Hepatocyte (in vitro differentiated cells): Measurements from ENCODE around the gene PTGS1. TPM values are rescaled to one million over a fixed set of nuclear protein-coding genes. Genes with fewer than 3 reads are reported as not detected.

Experiments
- DNase-seq: peaks from one replicate; pipeline ENCODE4 v3.0.0-alpha.2; 2016; ENCODE audit warnings: low spot score
- H2AFZ ChIP-seq: fragments of 200-600 bp; sonication (generic); 2 replicates; pipeline ENCODE4 v1.6.0; 2016; ENCODE audit warnings: antibody characterized with exemption, mild to moderate bottlenecking
- H3K27ac ChIP-seq: fragments of 200-600 bp; sonication (generic); 2 replicates; pipeline ENCODE4 v1.5.1; 2016; ENCODE audit warnings: mild to moderate bottlenecking
- H3K27me3 ChIP-seq: fragments of 200-600 bp; sonication (generic); 2 replicates; pipeline ENCODE4 v1.6.1; 2016
- H3K36me3 ChIP-seq: fragments of 200-600 bp; sonication (generic); replicated peaks from 2 replicates; pipeline ENCODE4 v1.5.1; 2016; ENCODE audit warnings: low read depth; ENCODE audit not compliant: insufficient read depth
- H3K4me1 ChIP-seq: fragments of 200-600 bp; sonication (generic); 2 replicates; pipeline ENCODE4 v1.5.1; 2016; ENCODE audit warnings: mild to moderate bottlenecking, moderate library complexity; ENCODE audit not compliant: insufficient read depth
- H3K4me2 ChIP-seq: fragments of 200-600 bp; sonication (generic); 2 replicates; pipeline ENCODE4 v1.6.0; 2016
- H3K4me3 ChIP-seq: fragments of 200-600 bp; sonication (generic); 2 replicates; pipeline ENCODE4 v1.5.1; 2016; ENCODE audit warnings: mild to moderate bottlenecking
- H3K79me2 ChIP-seq: fragments of 200-600 bp; sonication (generic); 2 replicates; pipeline ENCODE4 v1.6.0; 2017; ENCODE audit warnings: mild to moderate bottlenecking
- H3K9me2 ChIP-seq: fragments of 200-600 bp; sonication (generic); replicated peaks from 2 replicates; pipeline ENCODE4 v1.6.0; 2017; ENCODE audit warnings: mild to moderate bottlenecking; ENCODE audit not compliant: insufficient read depth
- H3K9me3 ChIP-seq: fragments of 200-600 bp; sonication (generic); 2 replicates; pipeline ENCODE4 v1.5.1; 2016; ENCODE audit warnings: low read depth, mild to moderate bottlenecking
- H4K20me1 ChIP-seq: fragments of 200-600 bp; sonication (generic); 2 replicates; pipeline ENCODE4 v1.6.0; 2016; ENCODE audit warnings: mild to moderate bottlenecking; ENCODE audit not compliant: insufficient read depth, poor library complexity, severe bottlenecking
- CTCF ChIP-seq: fragments of 200-600 bp; sonication (generic); IDR thresholded peaks from 2 replicates; pipeline ENCODE4 v1.5.1; 2016; ENCODE audit warnings: antibody characterized with exemption, mild to moderate bottlenecking; ENCODE audit not compliant: poor library complexity
- EZH2 ChIP-seq: fragments of 200-600 bp; sonication (generic); IDR thresholded peaks from 2 replicates; pipeline ENCODE4 v1.6.1; 2016; ENCODE audit warnings: antibody characterized with exemption, mild to moderate bottlenecking, borderline replicate concordance
- EZH2phosphoT487 ChIP-seq: fragments of 200-600 bp; sonication (generic); IDR thresholded peaks from one replicate; pipeline ENCODE4 v1.6.1; 2018; ENCODE audit warnings: antibody characterized with exemption, mild to moderate bottlenecking, low read depth, moderate library complexity; ENCODE audit not compliant: unreplicated experiment, severe bottlenecking
- WGBS: methylation state at CpG from one replicate; pipeline ENCODE4 v1.1.6; 2016; ENCODE audit warnings: low lambda C conversion rate; ENCODE audit errors: missing lambda C conversion rate; 5-methylcytosine and 5-hydroxymethylcytosine counted together
- polyA plus RNA-seq: library from polyadenylated mRNA; unstranded; fragments of >200 nt; fragmentation: Nextera tagmentation; extraction: Ambion mirVana; gene quantifications from 2 replicates; pipeline ENCODE4 v1.2.1, GENCODE V29; 2016
- total RNA-seq: library from RNA; depleted of rRNA; stranded (reverse); fragments of >200 nt; gene quantifications from 2 replicates; pipeline ENCODE4 v1.2.3, GENCODE V29; 2014

The PTGS1 gene
- total and polyA plus RNA-seq, 2 experiments from 2014 or later: 4.2 to 7.3 TPM

DNA sequence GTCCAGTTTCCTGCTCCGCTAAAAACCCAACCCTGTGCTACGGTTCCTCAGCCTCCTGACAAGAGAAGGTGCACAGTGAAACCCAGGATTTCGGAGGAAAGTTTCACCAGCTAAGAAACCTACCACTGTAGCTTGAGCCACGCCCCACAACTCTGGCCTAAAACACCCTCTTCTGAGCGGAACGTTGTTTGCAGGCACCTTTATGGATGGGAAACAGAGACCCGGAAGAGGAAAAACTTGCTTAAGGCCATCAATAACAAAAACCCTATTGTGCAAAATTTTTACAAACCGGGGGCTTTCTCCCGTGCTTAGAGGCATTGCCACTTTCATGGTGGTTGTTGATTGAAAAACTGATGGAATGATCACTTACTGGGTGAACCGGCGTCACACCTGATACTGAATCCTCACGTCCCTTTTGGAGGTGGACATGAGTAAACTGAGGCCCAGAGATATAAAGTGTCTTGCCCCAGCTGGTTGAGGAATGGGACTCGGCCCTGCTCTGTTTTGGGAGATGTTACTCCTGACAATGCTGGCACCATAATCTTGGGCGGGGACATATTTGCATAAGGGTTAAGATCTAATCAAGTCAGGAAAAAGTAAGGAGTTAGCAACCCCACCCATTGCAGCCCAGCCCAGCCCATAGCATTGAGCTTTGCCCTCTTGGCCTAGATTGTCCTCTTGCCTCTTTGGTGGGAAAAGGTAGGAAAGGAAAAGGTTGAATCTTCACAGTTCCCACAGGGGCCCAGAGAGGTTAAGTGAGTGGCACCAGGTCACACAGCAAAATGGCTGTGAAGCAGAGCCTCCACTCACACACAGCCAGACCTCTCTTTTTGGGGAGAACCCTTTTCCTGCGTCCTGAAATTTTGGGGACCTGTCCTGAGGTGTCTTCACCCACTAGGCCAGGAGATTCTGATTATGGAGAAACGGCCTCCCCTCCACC, 23.2 kb upstream of the PTGS1 start:
- Histone ChIP-seq H3K4me2 (peak overlapping the region; percentile 98), H3K4me3 (peak overlapping the region; percentile 70), H3K27me3 (peaks cover 31% of the 10 kb centered on the region), H3K4me1 (peaks cover 12% of the 10 kb centered on the region), H3K79me2 (no peaks in the 10 kb centered on the region), H2AFZ (peak overlapping the region; percentile 91), H3K9me2 (no peaks in the 10 kb centered on the region), H3K9me3 (no peaks in the 10 kb centered on the region), H3K36me3 (no peaks in the 10 kb centered on the region), H3K27ac (no peak overlapping the region), H4K20me1 (no peaks in the 10 kb centered on the region)
- no peak for TF ChIP-seq CTCF
- TF ChIP-seq EZH2phosphoT487: no peak
- TF ChIP-seq EZH2: peak; percentile 15
- 44% methylated on average over 16 of the region's 16 CpGs for WGBS
- peak; percentile 42 for DNase-seq

GRCh38 chr9:122348288-122348777, 22.5 kb upstream of the PTGS1 start:
- DNase-seq: no peak
- H3K9me3 ChIP-seq: no peaks in the 10 kb centered on the region
- no peak overlapping the region for H3K4me3 ChIP-seq
- no peak overlapping the region for H3K27ac ChIP-seq
- no peaks in the 10 kb centered on the region for H3K9me2 ChIP-seq
- H3K4me1 ChIP-seq: peaks cover 12% of the 10 kb centered on the region
- 69% methylated on average over 12 of the region's 12 CpGs for WGBS
- no peaks in the 10 kb centered on the region for H3K36me3 ChIP-seq
- H3K27me3 ChIP-seq: peaks cover 31% of the 10 kb centered on the region
- no peaks in the 10 kb centered on the region for H3K79me2 ChIP-seq
- H2AFZ ChIP-seq: no peak overlapping the region
- TF ChIP-seq EZH2 (no peak), CTCF (no peak), EZH2phosphoT487 (no peak)
- H3K4me2 ChIP-seq: no peak overlapping the region
- H4K20me1 ChIP-seq: no peaks in the 10 kb centered on the region

DNA sequence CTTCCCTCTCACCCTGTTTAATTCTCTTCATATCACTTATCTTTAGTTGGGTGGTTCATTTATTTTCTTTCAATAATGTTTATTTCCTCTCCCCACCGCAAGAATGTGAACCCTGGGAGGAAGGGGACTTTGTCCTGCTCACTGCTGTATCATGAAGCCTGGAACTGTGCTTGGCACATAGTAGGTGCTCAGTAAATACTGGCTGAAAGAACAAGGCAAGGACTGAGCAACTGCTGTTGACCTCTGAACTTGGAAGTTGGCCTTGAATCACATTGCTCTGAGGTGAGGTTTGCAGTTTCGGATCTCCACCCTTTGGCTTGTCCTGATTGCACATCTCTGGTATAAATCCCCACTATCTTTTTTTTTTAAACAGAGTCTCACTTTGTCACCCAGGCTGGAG, 22.0 kb upstream of the PTGS1 start:
- no peaks in the 10 kb centered on the region for H3K9me3 ChIP-seq
- H3K27ac ChIP-seq: no peak overlapping the region
- H2AFZ ChIP-seq: no peak overlapping the region
- TF ChIP-seq EZH2phosphoT487: no peak
- no peak for TF ChIP-seq EZH2
- no peak for TF ChIP-seq CTCF
- no peak for DNase-seq
- WGBS: 78% methylated on average over 2 of the region's 2 CpGs
- no peaks in the 10 kb centered on the region for H3K36me3 ChIP-seq
- H4K20me1 ChIP-seq: no peaks in the 10 kb centered on the region
- H3K79me2 ChIP-seq: no peaks in the 10 kb centered on the region
- no peaks in the 10 kb centered on the region for H3K9me2 ChIP-seq
- H3K4me2 ChIP-seq: no peak overlapping the region
- H3K4me1 ChIP-seq: peaks cover 12% of the 10 kb centered on the region
- no peak overlapping the region for H3K4me3 ChIP-seq
- peaks cover 31% of the 10 kb centered on the region for H3K27me3 ChIP-seq
